Astrocyte (in vitro differentiated cells and primary cell): Measurements from ENCODE around the gene CALHM1. TPM values are rescaled to one million over a fixed set of nuclear protein-coding genes. Genes with fewer than 3 reads are reported as not detected.

Experiments used
- DNase-seq: peaks from one replicate; pipeline ENCODE4 v3.0.0-alpha.2; 2010; ENCODE audit warnings: low read depth
- FAIRE-seq: peaks from 2 replicates; lab custom pipeline; 2011; peaks lifted over from hg19 to GRCh38; lab: Jason Lieb, UNC
- H2AFZ ChIP-seq: 2 replicates; pipeline ENCODE4 v1.6.0; 2012; ENCODE audit warnings: low read depth, low read length, inconsistent platforms
- H3K27ac ChIP-seq: 2 replicates; pipeline ENCODE4 v1.5.1; 2011; ENCODE audit warnings: low read depth, low read length, inconsistent platforms
- H3K27me3 ChIP-seq: 2 replicates; pipeline ENCODE4 v1.6.0; 2011; ENCODE audit warnings: low read length, inconsistent platforms; ENCODE audit not compliant: insufficient read depth
- H3K36me3 ChIP-seq: 2 replicates; pipeline ENCODE4 v1.5.1; 2011; ENCODE audit warnings: low read length, inconsistent platforms; ENCODE audit not compliant: insufficient read depth
- H3K4me1 ChIP-seq: 2 replicates; pipeline ENCODE4 v1.5.1; 2011; ENCODE audit warnings: low read length, inconsistent platforms; ENCODE audit not compliant: insufficient read depth
- H3K4me2 ChIP-seq: 2 replicates; pipeline ENCODE4 v1.6.0; 2012; ENCODE audit warnings: low read length, inconsistent platforms
- H3K4me3 ChIP-seq: 2 replicates; pipeline ENCODE4 v1.5.1; 2011; ENCODE audit warnings: low read depth, mild to moderate bottlenecking, low read length, inconsistent platforms; ENCODE audit not compliant: insufficient read depth
- H3K79me2 ChIP-seq: 2 replicates; pipeline ENCODE4 v1.6.0; 2012; ENCODE audit warnings: mild to moderate bottlenecking, low read length, inconsistent platforms; ENCODE audit not compliant: insufficient read depth
- H3K9ac ChIP-seq: 2 replicates; pipeline ENCODE4 v1.6.0; 2012; ENCODE audit warnings: mild to moderate bottlenecking, low read length, inconsistent platforms
- H3K9me3 ChIP-seq: 2 replicates; pipeline ENCODE4 v1.5.1; 2012; ENCODE audit warnings: low read depth, mild to moderate bottlenecking, low read length, inconsistent platforms; ENCODE audit not compliant: insufficient read depth
- H4K20me1 ChIP-seq: 2 replicates; pipeline ENCODE4 v1.6.0; 2012; ENCODE audit warnings: low read length, inconsistent platforms; ENCODE audit not compliant: insufficient read depth
- H3K27ac Mint-ChIP-seq: one replicate; pipeline ENCODE4 v1.8.0; 2021; ENCODE audit warnings: mild to moderate bottlenecking, mixed read lengths; ENCODE audit not compliant: unreplicated experiment
- H3K27me3 Mint-ChIP-seq: one replicate; pipeline ENCODE4 v1.8.0; 2021; ENCODE audit warnings: low read depth, mixed read lengths; ENCODE audit not compliant: unreplicated experiment
- H3K36me3 Mint-ChIP-seq: one replicate; pipeline ENCODE4 v1.8.0; 2021; ENCODE audit warnings: low read depth, mixed read lengths; ENCODE audit not compliant: unreplicated experiment
- H3K4me1 Mint-ChIP-seq: one replicate; pipeline ENCODE4 v1.8.0; 2021; ENCODE audit warnings: low read depth, mixed read lengths; ENCODE audit not compliant: unreplicated experiment
- H3K4me3 Mint-ChIP-seq: one replicate; pipeline ENCODE4 v1.8.0; 2021; ENCODE audit warnings: mild to moderate bottlenecking, moderate library complexity, mixed read lengths; ENCODE audit not compliant: unreplicated experiment
- H3K9me3 Mint-ChIP-seq: one replicate; pipeline ENCODE4 v1.8.0; 2021; ENCODE audit warnings: mild to moderate bottlenecking, mixed read lengths; ENCODE audit not compliant: unreplicated experiment
- CTCF ChIP-seq: IDR thresholded peaks from 2 replicates; pipeline ENCODE4 v1.5.1; 2011; ENCODE audit warnings: low read depth, mild to moderate bottlenecking, inconsistent platforms, low read length, moderate library complexity; ENCODE audit not compliant: insufficient read depth
- EZH2 ChIP-seq: IDR thresholded peaks from 2 replicates; pipeline ENCODE4 v1.6.1; 2012; ENCODE audit warnings: mild to moderate bottlenecking, low read length, inconsistent platforms; ENCODE audit not compliant: insufficient read depth
- total RNA-seq: library from RNA; stranded (reverse); gene quantifications from 2 replicates; pipeline ENCODE4 v1.2.1, GENCODE V29; 2021

The CALHM1 gene
- total RNA-seq, 1 donor from 2014 or later, result not detected

DNA sequence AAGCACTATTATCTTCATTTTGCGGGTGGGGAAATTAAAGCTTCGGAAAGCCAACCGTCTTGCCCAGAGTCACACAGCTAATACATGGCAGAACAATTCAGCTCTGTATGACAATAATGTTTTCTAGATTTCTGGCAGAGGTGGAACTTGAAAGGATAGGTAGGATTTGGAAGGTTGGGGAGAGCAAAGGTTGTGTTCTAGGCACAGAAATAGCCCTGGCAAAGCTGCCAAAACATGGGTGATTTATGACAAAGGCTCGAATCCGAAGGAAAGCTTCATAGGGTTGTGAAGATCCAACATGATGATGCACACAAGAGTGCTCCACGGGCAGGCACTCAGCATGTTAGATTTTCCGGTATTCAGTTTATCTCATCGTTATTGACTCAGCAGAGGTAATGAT is 43.1 kb downstream of the CALHM1 start:
- H3K27ac ChIP-seq, result no peak overlapping the region
- no peaks in the 10 kb centered on the region for H3K9me3 Mint-ChIP-seq

DNA sequence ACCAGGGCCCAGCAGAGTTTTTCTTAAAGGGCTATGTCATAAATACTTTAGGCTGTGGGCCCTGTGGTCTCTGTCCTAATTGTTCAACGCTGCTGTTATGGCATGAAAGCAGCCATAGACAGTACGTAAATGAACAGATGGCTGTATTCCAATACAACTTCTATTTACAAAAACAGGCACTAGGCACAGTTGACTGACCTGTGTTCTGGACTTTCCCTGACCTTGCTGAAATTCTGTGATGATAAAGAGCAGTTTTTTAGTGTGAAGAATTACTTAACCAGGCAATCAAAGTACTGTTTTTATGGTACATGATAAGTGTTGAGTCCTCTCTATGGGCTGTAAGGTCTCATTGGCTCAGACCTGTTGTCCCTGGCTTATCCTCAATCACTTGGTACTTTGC is 45.1 kb downstream of the CALHM1 start:
- FAIRE-seq, result no peak
- TF ChIP-seq EZH2 (no peak), CTCF (no peak)
- Histone ChIP-seq H3K4me3 (no peak overlapping the region), H3K9me3 (no peaks in the 10 kb centered on the region), H3K36me3 (peaks cover 65% of the 10 kb centered on the region), H3K9ac (no peak overlapping the region), H3K4me1 (no peaks in the 10 kb centered on the region), H3K27ac (no peak overlapping the region), H4K20me1 (peaks cover 46% of the 10 kb centered on the region), H2AFZ (no peak overlapping the region), H3K4me2 (no peak overlapping the region), H3K79me2 (no peaks in the 10 kb centered on the region), H3K27me3 (no peaks in the 10 kb centered on the region)
- H3K27ac Mint-ChIP-seq, result no peak overlapping the region
- no peak overlapping the region for H3K4me3 Mint-ChIP-seq
- H3K27me3 Mint-ChIP-seq, result no peaks in the 10 kb centered on the region
- no peaks in the 10 kb centered on the region for H3K4me1 Mint-ChIP-seq
- H3K36me3 Mint-ChIP-seq, result peaks cover 15% of the 10 kb centered on the region
- no peak for DNase-seq
- H3K9me3 Mint-ChIP-seq, result no peaks in the 10 kb centered on the region

More for the DNA sequence above, 43.1 kb downstream of the CALHM1 start:
- DNase-seq (no peak), FAIRE-seq (no peak)
- peaks cover 72% of the 10 kb centered on the region for H3K36me3 ChIP-seq
- H3K4me3 Mint-ChIP-seq, result no peak overlapping the region
- no peaks in the 10 kb centered on the region for H3K4me1 ChIP-seq
- TF ChIP-seq CTCF, result no peak
- no peak for TF ChIP-seq EZH2
- no peaks in the 10 kb centered on the region for H3K4me1 Mint-ChIP-seq
- no peaks in the 10 kb centered on the region for H3K27me3 ChIP-seq
- H3K9me3 ChIP-seq, result no peaks in the 10 kb centered on the region
- no peak overlapping the region for H3K4me3 ChIP-seq
- H4K20me1 ChIP-seq, result peaks cover 61% of the 10 kb centered on the region
- no peak overlapping the region for H2AFZ ChIP-seq
- H3K27me3 Mint-ChIP-seq, result no peaks in the 10 kb centered on the region
- H3K27ac Mint-ChIP-seq, result no peak overlapping the region
- H3K9ac ChIP-seq, result no peak overlapping the region
- H3K79me2 ChIP-seq, result no peaks in the 10 kb centered on the region
- peaks cover 23% of the 10 kb centered on the region for H3K36me3 Mint-ChIP-seq
- no peak overlapping the region for H3K4me2 ChIP-seq

Other genes starting within 250 kb of the CALHM1 start
- gene RPEL1, start 213.0 kb downstream of the CALHM1 start, total RNA-seq, result not detected in 2 replicates
- 26.9 and 39.6 TPM in 2 replicates for gene INA, start 181.8 kb downstream of the CALHM1 start, total RNA-seq
- gene PCGF6, start 107.8 kb downstream of the CALHM1 start, total RNA-seq, result 9.0 and 10.3 TPM in 2 replicates
- gene TAF5, start 90.9 kb downstream of the CALHM1 start, total RNA-seq, result 3.3 and 3.9 TPM in 2 replicates
- gene ATP5MK, start 62.4 kb downstream of the CALHM1 start, total RNA-seq, result 405 and 463 TPM in 2 replicates
- 62.3 and 72.8 TPM in 2 replicates for gene PDCD11, start 62.3 kb downstream of the CALHM1 start, total RNA-seq
- 1.2 and 1.4 TPM in 2 replicates for gene CALHM2, start 6.5 kb downstream of the CALHM1 start, total RNA-seq
- not detected in 2 replicates for gene CALHM3, start 20.3 kb upstream of the CALHM1 start, total RNA-seq
- 1.4 and 1.5 TPM in 2 replicates for gene NEURL1, start 34.8 kb upstream of the CALHM1 start, total RNA-seq